DMS153 (cell line): ENCODE data around the gene AGBL1.

Experiments
- DNase-seq: peaks from one replicate; lab custom pipeline; 2025; lab: John Stamatoyannopoulos, UW

AGBL1 gene

GRCh38 chr15:86872782-86873181 lies 793.1 kb downstream of the AGBL1 start:
- no peak for DNase-seq

GRCh38 chr15:86875067-86875466 lies 795.4 kb downstream of the AGBL1 start:
- DNase-seq = no peak

DNA sequence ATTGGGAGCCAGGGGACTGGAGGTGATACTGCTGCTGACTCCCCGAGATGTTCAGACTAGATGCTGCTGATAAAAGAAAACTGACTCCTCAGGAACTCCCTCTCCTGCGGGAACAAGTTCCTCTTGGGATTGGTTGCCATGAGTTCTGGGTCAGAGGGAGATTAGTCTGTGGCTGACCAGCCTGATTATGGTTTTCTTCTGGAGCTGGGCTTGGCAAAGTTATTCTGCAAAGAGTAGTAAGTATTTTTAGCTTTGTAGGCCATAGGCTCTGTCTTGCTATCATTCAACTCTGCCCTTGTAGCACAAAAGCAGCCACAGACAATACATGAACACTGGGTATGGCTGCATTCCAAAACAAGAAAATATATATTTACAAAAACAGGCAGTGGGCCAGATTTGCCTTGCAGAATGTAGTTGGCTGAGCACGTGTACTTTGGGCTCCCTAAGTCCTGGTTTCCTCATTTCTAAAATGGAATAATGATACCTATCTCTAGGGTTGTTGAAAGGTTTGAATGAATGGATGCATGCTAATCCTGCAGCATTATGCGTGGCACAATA lies 796.8 kb downstream of the AGBL1 start:
- DNase-seq = no peak

GRCh38 chr15:86877171-86877631 lies 797.5 kb downstream of the AGBL1 start:
- no peak for DNase-seq

GRCh38 chr15:86878844-86879243 lies 799.2 kb downstream of the AGBL1 start:
- DNase-seq = peak; percentile 2

DNA sequence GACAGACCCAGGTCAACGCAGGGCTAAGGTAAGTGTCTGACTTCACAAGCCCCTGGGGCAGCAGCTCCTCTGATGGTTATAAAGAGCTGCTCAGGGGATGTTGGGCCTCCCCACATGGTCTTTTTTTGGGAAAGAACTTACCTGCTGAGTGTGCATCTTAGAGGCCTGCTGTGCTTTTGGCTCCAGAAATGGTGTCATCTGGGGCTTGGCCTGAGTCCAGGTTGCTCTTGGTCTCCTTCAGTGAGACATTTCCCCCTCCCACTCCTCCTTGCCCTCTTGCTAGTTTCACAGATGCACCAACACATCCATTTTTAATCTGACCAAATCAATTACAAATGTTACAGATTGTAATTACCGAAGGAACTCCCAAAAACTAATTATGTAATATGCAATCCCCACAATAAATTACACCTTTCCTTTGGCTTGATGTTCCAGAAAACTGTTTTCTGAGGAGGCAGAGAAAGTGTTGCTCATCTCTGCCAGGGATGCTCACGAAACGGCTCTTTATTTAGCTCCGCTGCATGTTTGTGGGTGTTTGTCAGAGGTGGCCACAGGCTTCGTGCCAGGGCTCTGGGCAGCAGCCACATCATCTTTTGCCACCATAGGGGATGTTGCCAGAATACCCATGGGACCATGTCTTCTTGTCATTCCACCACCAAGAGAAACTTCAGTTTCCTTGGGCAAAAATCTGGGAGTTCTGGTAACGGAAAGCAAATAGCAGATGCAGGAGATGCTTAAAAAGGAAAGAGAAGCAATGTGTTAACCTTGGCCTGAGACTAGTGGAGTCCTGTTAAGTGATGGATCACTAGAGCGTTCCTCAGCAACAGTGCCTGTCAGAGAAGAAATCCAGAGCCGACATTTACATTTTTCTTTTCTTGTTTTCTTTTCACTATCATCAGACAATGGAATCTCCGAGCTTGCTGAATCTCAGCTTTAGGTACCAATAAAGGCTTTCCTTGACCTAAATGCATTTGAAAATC lies 799.9 kb downstream of the AGBL1 start:
- no peak for DNase-seq

DNA sequence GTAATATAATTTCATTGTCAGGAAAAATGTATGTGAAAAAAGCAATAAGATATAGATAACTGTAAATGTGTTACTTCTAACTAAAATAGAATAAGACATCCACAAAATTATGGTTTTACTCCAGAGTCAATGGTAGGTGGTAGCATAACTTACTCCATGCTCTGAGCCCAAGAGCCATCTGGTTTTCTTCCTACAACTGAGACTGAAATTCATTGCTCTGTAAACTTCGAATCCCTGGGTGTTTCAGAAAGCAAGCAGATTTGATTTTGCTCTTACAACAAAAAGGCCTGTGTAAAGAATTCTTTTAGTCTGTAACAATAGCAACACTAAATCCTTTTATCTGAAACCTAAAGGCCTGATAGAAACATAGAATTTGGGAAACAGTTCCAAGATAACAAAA lies 805.9 kb downstream of the AGBL1 start:
- DNase-seq = no peak

GRCh38 chr15:86892774-86893449 lies 813.2 kb downstream of the AGBL1 start:
- DNase-seq = no peak

DNA sequence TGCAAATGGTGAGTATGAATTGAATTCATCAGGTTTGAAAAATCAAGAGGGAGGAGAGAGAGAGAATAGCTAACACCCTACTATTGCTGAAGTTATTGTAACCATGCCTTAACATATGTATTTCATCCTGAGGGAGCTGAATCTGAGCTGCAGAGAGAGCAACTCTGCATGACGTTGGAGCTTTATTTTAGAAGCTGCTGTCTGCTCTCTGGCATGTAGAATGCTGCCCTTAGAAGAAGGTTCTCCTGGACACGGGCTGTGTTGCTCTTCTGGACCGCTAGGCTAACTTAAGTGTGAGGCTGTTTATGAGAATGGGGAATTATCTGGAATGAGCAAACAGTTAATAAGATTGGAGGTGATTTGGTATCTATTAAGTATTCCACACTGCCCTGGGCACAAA lies 814.6 kb downstream of the AGBL1 start:
- no peak for DNase-seq

DNA sequence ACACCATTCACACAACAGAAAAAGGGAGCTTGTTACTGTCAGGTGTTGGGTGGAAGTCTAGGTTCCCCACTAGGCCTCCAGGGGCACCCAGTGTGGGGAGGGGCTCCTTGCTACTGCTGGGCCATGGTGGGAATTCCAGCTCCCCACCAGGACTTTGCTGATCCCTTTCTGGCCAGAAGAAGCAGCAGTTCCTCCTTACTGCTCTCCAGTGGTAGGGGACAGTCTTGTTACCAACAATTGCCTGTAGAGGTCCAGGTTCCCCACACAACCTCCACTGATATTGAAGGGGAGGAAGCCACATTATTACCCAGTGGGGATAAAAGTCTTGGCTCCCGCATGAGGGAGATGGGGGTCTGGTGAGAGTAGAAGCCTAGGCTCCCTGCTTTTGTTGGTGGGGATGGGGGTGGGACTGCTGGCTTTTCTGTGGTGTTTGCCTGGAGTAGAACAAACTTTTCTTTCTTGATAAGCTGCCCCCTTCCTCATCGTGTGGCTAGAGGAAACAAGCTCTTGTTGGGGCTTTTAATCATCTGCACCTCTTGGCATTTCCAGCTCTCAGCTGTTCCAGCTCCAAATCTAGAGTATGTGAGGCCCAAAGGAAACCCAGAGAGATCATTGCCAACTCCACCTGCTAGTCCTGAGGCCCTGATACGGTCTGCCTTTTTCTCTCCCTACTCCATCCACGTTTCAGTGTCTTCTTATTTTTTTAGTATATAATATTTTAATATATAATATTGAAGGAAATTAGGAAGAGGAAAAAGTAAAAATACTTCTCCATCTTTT lies 824.2 kb downstream of the AGBL1 start:
- DNase-seq = no peak

GRCh38 chr15:86905625-86906256 lies 826.1 kb downstream of the AGBL1 start:
- DNase-seq = no peak

DNA sequence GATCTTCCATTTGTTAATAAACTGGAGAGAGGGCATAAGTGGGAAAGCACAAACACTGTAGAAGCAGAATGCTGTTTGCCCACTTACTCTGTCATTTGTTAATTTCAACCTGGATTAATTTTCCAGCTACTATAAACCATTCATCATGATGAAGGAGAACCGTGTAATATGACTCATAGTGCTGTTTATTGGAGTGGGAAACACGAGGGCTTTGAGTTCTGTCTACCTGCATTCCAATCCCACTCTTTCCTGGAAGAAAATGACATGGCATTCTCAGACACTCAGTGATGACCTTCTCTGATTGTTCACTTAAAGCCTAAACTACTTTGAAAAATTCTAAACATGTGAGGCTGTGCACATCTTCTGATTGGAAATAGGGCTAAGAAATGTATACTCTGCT lies 826.7 kb downstream of the AGBL1 start:
- DNase-seq = no peak

DNA sequence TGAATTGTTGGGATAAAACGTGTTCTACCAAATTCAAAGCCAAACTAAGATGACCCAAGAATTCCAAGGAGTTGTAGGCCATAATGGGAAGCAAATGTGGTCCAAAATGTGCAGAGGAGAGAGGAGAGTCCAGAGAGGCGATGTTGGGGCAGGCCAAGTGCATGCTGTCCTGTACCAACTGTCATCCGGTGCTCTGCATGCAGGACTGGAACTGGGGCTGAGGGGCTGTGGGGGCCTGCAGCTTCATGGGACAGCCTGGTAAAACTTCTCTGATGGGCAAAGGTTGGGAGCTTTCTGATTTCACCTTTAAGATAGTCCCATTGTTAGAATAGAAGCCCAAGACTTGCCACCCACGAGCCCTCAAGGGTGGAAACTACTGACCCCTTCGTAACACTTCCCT lies 831.4 kb downstream of the AGBL1 start:
- no peak for DNase-seq

DNA sequence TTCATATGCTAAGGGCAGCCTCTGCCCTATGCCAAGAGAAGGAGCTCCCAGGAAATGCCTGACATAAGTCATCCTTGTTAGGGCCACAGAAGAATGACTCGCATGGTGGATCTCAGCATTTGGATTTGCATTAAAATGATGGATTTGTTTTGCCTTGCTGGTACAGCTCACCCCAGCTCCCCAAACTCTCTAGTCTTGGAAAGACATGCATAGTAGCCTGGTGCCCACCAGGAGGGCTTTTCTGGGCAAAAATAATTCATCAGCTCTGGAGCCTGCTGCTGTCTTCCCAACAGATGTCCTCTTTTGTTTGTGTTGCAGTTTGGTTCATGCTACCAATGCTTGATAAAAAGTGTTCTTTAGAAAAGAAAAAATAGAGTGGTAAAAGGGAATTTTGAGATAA lies 833.0 kb downstream of the AGBL1 start:
- no peak for DNase-seq

DNA sequence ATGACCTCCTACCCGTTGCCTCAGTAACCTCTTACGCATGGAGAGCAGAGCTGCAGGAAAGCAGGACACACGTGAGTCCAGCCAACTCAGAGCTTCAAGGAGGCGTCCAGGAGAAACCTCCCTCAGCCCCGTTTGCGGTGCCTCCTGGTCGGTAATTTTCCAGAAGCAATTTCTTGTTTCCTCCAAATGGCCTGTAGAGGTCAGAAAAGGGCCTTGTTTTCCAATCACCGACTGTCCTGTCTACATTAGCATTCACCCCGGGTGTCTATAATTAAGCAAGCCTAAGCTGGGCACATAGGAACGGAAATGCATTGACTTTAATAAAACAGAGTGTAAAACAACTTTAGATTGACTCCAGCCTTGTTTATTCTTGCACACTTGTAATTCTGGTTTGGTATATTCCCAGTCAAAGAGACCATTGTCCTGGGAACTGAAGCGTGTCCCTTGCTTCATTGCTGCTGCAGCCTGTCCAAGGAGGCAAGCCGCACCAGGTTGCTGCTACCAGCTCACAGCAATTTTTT lies 836.2 kb downstream of the AGBL1 start:
- peak; percentile 46 for DNase-seq

DNA sequence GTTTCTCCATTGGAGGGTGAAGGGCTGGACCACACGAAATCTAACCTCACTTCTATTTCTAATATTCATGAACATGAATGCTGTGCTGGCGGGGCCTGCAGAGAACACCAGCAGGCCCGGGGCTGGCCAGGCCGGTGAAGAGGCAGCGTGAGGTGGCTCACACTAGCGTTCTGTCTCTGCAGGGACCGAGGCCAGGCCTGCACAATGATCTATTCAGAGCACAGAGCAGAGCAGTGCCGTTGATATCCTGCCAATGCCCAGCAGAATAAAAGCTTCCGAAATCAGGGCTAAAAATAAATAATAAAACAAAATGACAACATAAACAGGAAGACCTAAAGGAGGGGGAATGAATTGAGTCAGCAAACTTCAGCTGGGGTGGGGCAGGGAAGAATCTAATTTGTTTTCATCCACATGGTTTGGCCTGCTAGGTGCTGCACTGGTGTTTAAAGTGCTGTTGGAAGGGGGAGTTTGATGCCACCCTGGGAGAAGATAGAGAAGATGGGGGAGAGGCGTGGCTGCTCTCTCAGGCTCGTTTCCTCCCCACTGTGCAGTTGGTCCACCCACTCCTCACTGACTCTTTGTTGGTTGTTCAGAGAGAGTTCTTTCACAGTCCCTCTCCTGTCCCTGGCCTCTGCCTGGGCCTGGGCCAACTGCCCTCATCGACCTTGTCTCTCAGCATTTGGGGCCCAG lies 837.1 kb downstream of the AGBL1 start:
- peak; percentile 8 for DNase-seq

- no peak for DNase-seq
These were observed 837.6 kb downstream of the AGBL1 start for GRCh38 chr15:86917361-86917671.

GRCh38 chr15:86919581-86919980 lies 839.9 kb downstream of the AGBL1 start:
- no peak for DNase-seq

DNA sequence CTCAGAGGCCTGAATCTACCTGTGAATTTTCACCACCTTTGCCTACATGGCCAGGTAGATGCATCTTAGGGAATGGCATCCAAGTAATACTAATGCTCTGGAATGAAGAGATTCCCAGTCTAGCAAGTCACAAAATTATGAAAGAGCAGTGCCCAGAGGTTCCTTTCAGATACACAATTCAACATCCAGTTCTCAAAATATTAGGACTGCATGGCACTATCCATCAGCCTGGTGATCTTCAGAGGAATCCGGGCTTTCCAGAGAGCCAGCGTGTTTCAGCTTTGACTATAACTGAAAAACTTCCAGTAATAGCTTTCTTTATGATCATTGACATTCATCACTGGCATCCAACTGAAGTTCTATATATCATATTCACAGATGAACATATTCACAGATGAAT lies 849.8 kb downstream of the AGBL1 start:
- no peak for DNase-seq

- DNase-seq = no peak
These were observed 852.8 kb downstream of the AGBL1 start for GRCh38 chr15:86932456-86932855.

- no peak for DNase-seq
These were observed 856.2 kb downstream of the AGBL1 start for GRCh38 chr15:86935841-86936240.
